Naive thymus-derived CD4-positive, alpha-beta T cell (primary cell): ENCODE results near the gene LIN52. TPM values are rescaled to one million over a fixed set of nuclear protein-coding genes. Genes with fewer than 3 reads are reported as not detected.

Experiments used
- ATAC-seq: fragments of 150-1000 bp; cut with Tn5 transposase; 2 replicates; pipeline ENCODE4 v1.10.0; 2021; ENCODE audit warnings: mild to moderate bottlenecking, moderate library complexity
- CTCF ChIA-PET: fragments of 350-600 bp; sonication (Branson Sonifier 250); formaldehyde crosslinking; loops from one replicate; lab custom pipeline; 2021; ENCODE audit warnings: antibody characterized with exemption; lab: Charles Lee
- POLR2A ChIA-PET: fragments of 350-600 bp; sonication (Branson Sonifier 250); formaldehyde crosslinking; loops from one replicate; lab custom pipeline; 2021; ENCODE audit warnings: antibody characterized with exemption, inconsistent platforms; lab: Charles Lee
- DNase-seq, 9 donors: peaks; one replicate each; pipeline versions ENCODE4 v3.0.0 to v3.0.0-alpha.2; 2020 to 2022; ENCODE audit warnings: mixed read lengths in 1 of 9
- H3K27ac ChIP-seq: one replicate; pipeline ENCODE4 v1.7.0; 2013; ENCODE audit warnings: mild to moderate bottlenecking, low read depth, low read length, moderate library complexity
- H3K27me3 ChIP-seq, 2 donors: one replicate each; pipeline ENCODE4 v1.7.0; 2013; ENCODE audit warnings: low read length in 2 of 2, mild to moderate bottlenecking in 2 of 2, moderate library complexity in 2 of 2; ENCODE audit not compliant: control insufficient read depth in 2 of 2, insufficient read depth in 2 of 2
- H3K36me3 ChIP-seq, 3 experiments: 1 replicate in 2 of 3; 2 replicates in 1 of 3; pipeline ENCODE4 v1.7.0; 2013; ENCODE audit warnings: low read length in 3 of 3, mild to moderate bottlenecking in 3 of 3, moderate library complexity in 1 of 3; ENCODE audit not compliant: insufficient read depth in 3 of 3, control insufficient read depth in 2 of 3
- H3K4me1 ChIP-seq, 2 donors: one replicate each; pipeline ENCODE4 v1.7.0; 2013; ENCODE audit warnings: low read length in 2 of 2, mild to moderate bottlenecking in 2 of 2, moderate library complexity in 1 of 2; ENCODE audit not compliant: control insufficient read depth in 2 of 2, insufficient read depth in 2 of 2
- H3K4me3 ChIP-seq: 2 replicates; pipeline ENCODE4 v1.7.0; 2013; ENCODE audit warnings: mild to moderate bottlenecking, low read length
- H3K9me3 ChIP-seq, 3 experiments: 1 replicate in 2 of 3; 2 replicates in 1 of 3; pipeline ENCODE4 v1.7.0; 2013; ENCODE audit warnings: low read length in 3 of 3; ENCODE audit not compliant: control insufficient read depth in 2 of 3
- H3K27ac Mint-ChIP-seq, 9 donors: one replicate each; pipeline ENCODE4 v1.8.0; 2020 to 2022; ENCODE audit warnings: mixed read lengths in 9 of 9, mild to moderate bottlenecking in 8 of 9, moderate library complexity in 5 of 9, inconsistent platforms in 2 of 9
- H3K27me3 Mint-ChIP-seq, 5 donors: one replicate each; pipeline ENCODE4 v1.8.0; 2021 to 2022; ENCODE audit warnings: mixed read lengths in 5 of 5, mild to moderate bottlenecking in 1 of 5
- H3K36me3 Mint-ChIP-seq, 5 donors: one replicate each; pipeline ENCODE4 v1.8.0; 2020 to 2022; ENCODE audit warnings: mixed read lengths in 5 of 5, mild to moderate bottlenecking in 3 of 5, inconsistent platforms in 1 of 5
- H3K4me1 Mint-ChIP-seq, 7 donors: one replicate each; pipeline ENCODE4 v1.8.0; 2020 to 2022; ENCODE audit warnings: mixed read lengths in 7 of 7, mild to moderate bottlenecking in 3 of 7, inconsistent platforms in 1 of 7
- H3K4me3 Mint-ChIP-seq, 10 donors: one replicate each; pipeline ENCODE4 v1.8.0; 2020 to 2022; ENCODE audit warnings: mild to moderate bottlenecking in 10 of 10, mixed read lengths in 10 of 10, moderate library complexity in 6 of 10, inconsistent platforms in 2 of 10
- H3K9me3 Mint-ChIP-seq, 11 donors: one replicate each; pipeline ENCODE4 v1.8.0; 2020 to 2022; ENCODE audit warnings: mixed read lengths in 11 of 11, mild to moderate bottlenecking in 4 of 11, inconsistent platforms in 1 of 11, moderate library complexity in 1 of 11
- intact Hi-C, 2 donors: fragments of 100-400 bp; cut with micrococcal nuclease; formaldehyde crosslinking; loops; one replicate each; pipeline ENCODE4 v1.15.1; 2023
- polyA plus RNA-seq, 2 donors: library from polyadenylated mRNA; unstranded; fragments of 300-500 nt; fragmentation: Illumina TruSeq; gene quantifications; one replicate each; pipeline ENCODE4 v1.2.3, GENCODE V29; 2021
- total RNA-seq, 6 experiments: library from RNA in 5 of 6; stranded (reverse) in 5 of 6; gene quantifications; 1 replicate in 5 of 6; 2 replicates in 1 of 6; pipeline ENCODE4 v1.2.3 and lab custom pipeline; 2021 to 2026

The LIN52 gene
- total and polyA plus RNA-seq, 7 experiments from 2014 or later, result 6.6 to 16.3 (median 9.5) TPM

GRCh38 chr14:74205882-74206281, 121.1 kb downstream of the LIN52 start:
- H3K4me3 Mint-ChIP-seq, result no peak overlapping the region
- Histone ChIP-seq H3K4me1 (no peaks in the 10 kb centered on the region), H3K4me3 (no peak overlapping the region), H3K27ac (no peak overlapping the region), H3K9me3 (no peaks in the 10 kb centered on the region), H3K36me3 (peaks cover 0 to 16% (median 0%) of the 10 kb centered on the region in 3 experiments), H3K27me3 (no peaks in the 10 kb centered on the region)
- peaks cover 0 to 23% (median 5%) of the 10 kb centered on the region in 5 donors for H3K36me3 Mint-ChIP-seq
- DNase-seq, result no peak
- ChIA-PET POLR2A (no interaction called here), CTCF (no interaction called here)
- peaks cover 0 to 12% (median 0%) of the 10 kb centered on the region in 5 donors for H3K27me3 Mint-ChIP-seq
- intact Hi-C loops, result no loop called here
- no peak for ATAC-seq
- H3K27ac Mint-ChIP-seq, result no peak overlapping the region
- H3K4me1 Mint-ChIP-seq, result peaks cover 0 to 1% (median 0%) of the 10 kb centered on the region in 7 donors
- H3K9me3 Mint-ChIP-seq, result no peaks in the 10 kb centered on the region

DNA sequence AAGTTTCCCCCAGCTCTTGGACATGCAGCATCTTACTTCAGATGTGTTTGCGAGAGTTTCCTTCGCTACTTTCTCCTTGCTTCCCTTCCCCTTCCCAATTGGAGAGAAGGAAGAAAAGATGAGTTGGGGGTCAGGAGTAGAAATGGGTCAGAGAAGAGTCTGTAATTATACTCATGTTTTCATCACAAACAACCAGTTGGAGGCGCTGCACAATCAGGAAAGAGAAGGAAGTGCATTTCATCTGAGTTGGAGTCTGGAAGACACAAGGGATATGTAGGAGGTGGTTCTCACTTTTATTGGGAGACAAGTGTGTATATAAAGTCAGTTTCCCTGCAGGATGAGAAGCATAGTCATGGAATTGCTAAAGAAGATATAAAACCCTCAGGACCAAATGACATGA, 123.2 kb downstream of the LIN52 start:
- ATAC-seq, result no peak
- H3K27me3 Mint-ChIP-seq, result peaks cover 0 to 12% (median 0%) of the 10 kb centered on the region in 5 donors
- H3K4me1 ChIP-seq, result no peaks in the 10 kb centered on the region
- no peak overlapping the region for H3K27ac Mint-ChIP-seq
- ChIA-PET POLR2A (no interaction called here), CTCF (interaction anchor here (0.6 kb wide), 1 partner anchor 28 kb away, joined by 3 read pairs; no protein-coding TSS in a partner anchor)
- H3K36me3 ChIP-seq, result peaks cover 0 to 9% (median 0%) of the 10 kb centered on the region in 3 experiments
- H3K4me3 ChIP-seq, result no peak overlapping the region
- peaks cover 0 to 1% (median 0%) of the 10 kb centered on the region in 7 donors for H3K4me1 Mint-ChIP-seq
- no peaks in the 10 kb centered on the region for H3K9me3 Mint-ChIP-seq
- no peaks in the 10 kb centered on the region for H3K27me3 ChIP-seq
- intact Hi-C loops, result no loop called here
- H3K4me3 Mint-ChIP-seq, result no peak overlapping the region
- H3K27ac ChIP-seq, result no peak overlapping the region
- no peaks in the 10 kb centered on the region for H3K9me3 ChIP-seq
- H3K36me3 Mint-ChIP-seq, result peaks cover 0 to 7% (median 0%) of the 10 kb centered on the region in 5 donors
- no peak for DNase-seq

DNA sequence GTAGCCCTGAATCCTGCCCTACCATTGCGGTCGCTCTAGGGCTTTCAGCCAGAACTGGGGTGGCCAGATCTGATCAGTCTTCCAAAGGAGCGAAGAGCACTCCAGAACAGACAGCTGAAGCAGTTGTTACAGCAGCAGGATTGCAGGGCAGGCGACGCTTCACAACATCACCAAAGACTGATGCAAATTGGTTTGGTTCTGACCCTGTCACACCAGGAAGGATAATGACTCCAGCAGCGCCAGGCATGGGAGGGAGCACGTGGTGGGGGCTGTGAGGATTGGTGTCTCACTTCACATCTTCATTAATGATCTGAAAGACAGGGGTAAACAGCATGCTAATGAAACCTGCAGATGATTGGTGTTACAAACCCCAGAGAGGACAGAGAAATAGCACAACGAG, 123.9 kb downstream of the LIN52 start:
- CTCF ChIA-PET, result no interaction called here
- no peak overlapping the region for H3K27ac Mint-ChIP-seq
- ATAC-seq, result no peak

GRCh38 chr14:74211945-74212580, 127.3 kb downstream of the LIN52 start:
- ChIA-PET POLR2A (no interaction called here), CTCF (no interaction called here)
- DNase-seq (no peak), ATAC-seq (no peak)
- H3K4me3 Mint-ChIP-seq, result no peak overlapping the region
- H3K27ac ChIP-seq, result no peak overlapping the region
- no peaks in the 10 kb centered on the region for H3K36me3 ChIP-seq
- H3K4me3 ChIP-seq, result no peak overlapping the region
- H3K4me1 ChIP-seq, result no peaks in the 10 kb centered on the region
- H3K27ac Mint-ChIP-seq, result no peak overlapping the region
- H3K4me1 Mint-ChIP-seq, result no peaks in the 10 kb centered on the region
- H3K9me3 ChIP-seq, result no peaks in the 10 kb centered on the region
- no peaks in the 10 kb centered on the region for H3K27me3 ChIP-seq
- H3K9me3 Mint-ChIP-seq, result no peaks in the 10 kb centered on the region
- peaks cover 0 to 12% (median 4%) of the 10 kb centered on the region in 5 donors for H3K27me3 Mint-ChIP-seq
- H3K36me3 Mint-ChIP-seq, result no peaks in the 10 kb centered on the region
- intact Hi-C loops, result no loop called here

More for the DNA sequence above, 123.9 kb downstream of the LIN52 start:
- H3K4me3 Mint-ChIP-seq, result no peak overlapping the region
- H3K4me1 ChIP-seq, result no peaks in the 10 kb centered on the region
- peaks cover 0 to 5% (median 0%) of the 10 kb centered on the region in 5 donors for H3K36me3 Mint-ChIP-seq
- no peak overlapping the region for H3K4me3 ChIP-seq
- no peaks in the 10 kb centered on the region for H3K9me3 Mint-ChIP-seq
- H3K36me3 ChIP-seq, result peaks cover 0 to 2% (median 0%) of the 10 kb centered on the region in 3 experiments
- H3K27me3 ChIP-seq, result no peaks in the 10 kb centered on the region
- H3K27ac ChIP-seq, result no peak overlapping the region
- no peaks in the 10 kb centered on the region for H3K9me3 ChIP-seq
- intact Hi-C loops, result no loop called here
- H3K4me1 Mint-ChIP-seq, result peaks cover 0 to 1% (median 0%) of the 10 kb centered on the region in 7 donors
- H3K27me3 Mint-ChIP-seq, result peaks cover 0 to 12% (median 0%) of the 10 kb centered on the region in 5 donors
- POLR2A ChIA-PET, result no interaction called here
- no peak for DNase-seq

- Mint-ChIP-seq H3K4me3 (no peak overlapping the region), H3K27me3 (peaks cover 7 to 13% (median 11%) of the 10 kb centered on the region in 5 donors), H3K36me3 (no peaks in the 10 kb centered on the region), H3K27ac (no peak overlapping the region), H3K4me1 (peaks cover 0 to 5% (median 0%) of the 10 kb centered on the region in 7 donors), H3K9me3 (no peaks in the 10 kb centered on the region)
- H3K9me3 ChIP-seq, result no peaks in the 10 kb centered on the region
- no peaks in the 10 kb centered on the region for H3K27me3 ChIP-seq
- H3K27ac ChIP-seq, result no peak overlapping the region
- DNase-seq (no peak), ATAC-seq (no peak)
- peaks cover 0 to 6% of the 10 kb centered on the region in 2 donors for H3K4me1 ChIP-seq
- ChIA-PET POLR2A (no interaction called here), CTCF (no interaction called here)
- intact Hi-C loops, result no loop called here
- H3K36me3 ChIP-seq, result no peaks in the 10 kb centered on the region
- no peak overlapping the region for H3K4me3 ChIP-seq
Observed at GRCh38 chr14:74213907-74214803, 129.4 kb downstream of the LIN52 start.

GRCh38 chr14:74216671-74217070, 131.9 kb downstream of the LIN52 start:
- H3K27me3 Mint-ChIP-seq, result peaks cover 7 to 21% (median 12%) of the 10 kb centered on the region in 5 donors
- POLR2A ChIA-PET, result no interaction called here
- H3K4me1 ChIP-seq, result peaks cover 0 to 6% of the 10 kb centered on the region in 2 donors
- H3K36me3 ChIP-seq, result no peaks in the 10 kb centered on the region
- ATAC-seq (no peak), DNase-seq (no peak)
- no peaks in the 10 kb centered on the region for H3K9me3 ChIP-seq
- H3K4me3 Mint-ChIP-seq, result no peak overlapping the region
- CTCF ChIA-PET, result interaction anchor here (2.4 kb wide), 1 partner anchor 35 kb away, joined by 12 read pairs; no protein-coding TSS in a partner anchor
- no peaks in the 10 kb centered on the region for H3K36me3 Mint-ChIP-seq
- H3K27ac ChIP-seq, result no peak overlapping the region
- peaks cover 0 to 5% (median 0%) of the 10 kb centered on the region in 7 donors for H3K4me1 Mint-ChIP-seq
- H3K27me3 ChIP-seq, result no peaks in the 10 kb centered on the region
- intact Hi-C loops, result loop anchor here (1.0 to 2.0 kb wide), 2 partner anchors 34 to 35 kb away; no protein-coding TSS in a partner anchor
- H3K4me3 ChIP-seq, result no peak overlapping the region
- H3K9me3 Mint-ChIP-seq, result no peaks in the 10 kb centered on the region
- no peak overlapping the region for H3K27ac Mint-ChIP-seq
